OCI-LY7 (cell line): ENCODE results near the gene EYS.

Source experiments
- EZH2phosphoT487 ChIP-seq: fragments of 200-600 bp; sonication (generic); IDR thresholded peaks from 2 replicates; pipeline ENCODE4 v1.6.1; 2018; ENCODE audit warnings: low read depth, borderline replicate concordance, mild to moderate bottlenecking, mixed run types, antibody characterized with exemption, low read length, moderate library complexity, mixed read lengths
- TF ChIP-seq, protein P1 (sequence below): fragments of 200-600 bp; sonication (generic); conservative IDR thresholded peaks from 2 replicates; pipeline ENCODE4 v1.5.1; 2014; ENCODE audit warnings: mild to moderate bottlenecking, antibody characterized with exemption, low read length, moderate library complexity, mixed read lengths

DNA sequence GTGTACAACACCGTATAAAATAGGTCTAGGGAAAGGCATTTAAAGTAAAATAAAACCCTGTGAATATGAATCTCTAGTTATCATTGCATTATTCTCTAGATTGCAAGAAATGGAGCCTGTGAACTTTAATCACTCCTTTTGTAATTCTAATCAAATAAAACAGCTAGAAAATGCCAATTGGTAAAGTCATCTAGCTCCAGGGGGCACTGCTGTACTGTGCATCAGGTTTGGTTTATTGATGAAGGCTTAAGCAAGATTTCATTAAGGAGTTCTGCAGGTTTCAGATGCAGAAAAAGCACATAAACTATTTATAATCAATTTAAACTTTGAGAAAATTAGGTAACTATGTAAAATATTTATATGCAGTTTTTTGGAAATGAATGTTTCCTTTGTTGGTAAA, 1426.5 kb downstream of the EYS start:
- TF ChIP-seq, protein P1, sequence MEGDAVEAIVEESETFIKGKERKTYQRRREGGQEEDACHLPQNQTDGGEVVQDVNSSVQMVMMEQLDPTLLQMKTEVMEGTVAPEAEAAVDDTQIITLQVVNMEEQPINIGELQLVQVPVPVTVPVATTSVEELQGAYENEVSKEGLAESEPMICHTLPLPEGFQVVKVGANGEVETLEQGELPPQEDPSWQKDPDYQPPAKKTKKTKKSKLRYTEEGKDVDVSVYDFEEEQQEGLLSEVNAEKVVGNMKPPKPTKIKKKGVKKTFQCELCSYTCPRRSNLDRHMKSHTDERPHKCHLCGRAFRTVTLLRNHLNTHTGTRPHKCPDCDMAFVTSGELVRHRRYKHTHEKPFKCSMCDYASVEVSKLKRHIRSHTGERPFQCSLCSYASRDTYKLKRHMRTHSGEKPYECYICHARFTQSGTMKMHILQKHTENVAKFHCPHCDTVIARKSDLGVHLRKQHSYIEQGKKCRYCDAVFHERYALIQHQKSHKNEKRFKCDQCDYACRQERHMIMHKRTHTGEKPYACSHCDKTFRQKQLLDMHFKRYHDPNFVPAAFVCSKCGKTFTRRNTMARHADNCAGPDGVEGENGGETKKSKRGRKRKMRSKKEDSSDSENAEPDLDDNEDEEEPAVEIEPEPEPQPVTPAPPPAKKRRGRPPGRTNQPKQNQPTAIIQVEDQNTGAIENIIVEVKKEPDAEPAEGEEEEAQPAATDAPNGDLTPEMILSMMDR, result peak; percentile 53
- TF ChIP-seq EZH2phosphoT487, result no peak
